ENCODE results near the gene FRMD4B. TPM values are rescaled to one million over a fixed set of nuclear protein-coding genes. Genes with fewer than 3 reads are reported as not detected.

FRMD4B gene
- total RNA-seq, 2 donors from 2014 or later = 30.6 to 37.8 TPM

DNA sequence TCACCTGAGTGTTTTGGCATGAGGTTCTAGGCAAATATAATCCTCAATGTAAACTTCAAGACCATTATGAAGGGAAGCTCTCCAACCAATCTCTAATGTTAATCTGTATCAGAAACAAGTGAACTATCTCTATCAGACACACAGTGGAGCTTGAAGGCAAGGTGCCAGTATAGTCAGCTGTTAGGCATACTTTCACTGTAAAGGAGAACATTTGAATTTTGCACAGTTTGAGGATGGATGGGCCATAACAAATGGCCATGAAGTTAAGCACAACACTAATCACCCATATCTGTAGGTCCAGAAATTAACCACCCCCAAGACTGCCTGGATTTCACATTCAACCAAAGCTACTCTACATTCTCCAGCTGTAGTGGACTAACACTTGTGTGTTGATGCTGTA is 194.4 kb downstream of the FRMD4B start:
- no peaks in the 10 kb centered on the region for H3K4me1 ChIP-seq
- H3K4me3 ChIP-seq = no peak overlapping the region
- no peak overlapping the region for H3K27ac ChIP-seq
- peaks cover 60% of the 10 kb centered on the region for H3K36me3 ChIP-seq
- no peaks in the 10 kb centered on the region for H3K27me3 ChIP-seq
- TF ChIP-seq, protein P1, sequence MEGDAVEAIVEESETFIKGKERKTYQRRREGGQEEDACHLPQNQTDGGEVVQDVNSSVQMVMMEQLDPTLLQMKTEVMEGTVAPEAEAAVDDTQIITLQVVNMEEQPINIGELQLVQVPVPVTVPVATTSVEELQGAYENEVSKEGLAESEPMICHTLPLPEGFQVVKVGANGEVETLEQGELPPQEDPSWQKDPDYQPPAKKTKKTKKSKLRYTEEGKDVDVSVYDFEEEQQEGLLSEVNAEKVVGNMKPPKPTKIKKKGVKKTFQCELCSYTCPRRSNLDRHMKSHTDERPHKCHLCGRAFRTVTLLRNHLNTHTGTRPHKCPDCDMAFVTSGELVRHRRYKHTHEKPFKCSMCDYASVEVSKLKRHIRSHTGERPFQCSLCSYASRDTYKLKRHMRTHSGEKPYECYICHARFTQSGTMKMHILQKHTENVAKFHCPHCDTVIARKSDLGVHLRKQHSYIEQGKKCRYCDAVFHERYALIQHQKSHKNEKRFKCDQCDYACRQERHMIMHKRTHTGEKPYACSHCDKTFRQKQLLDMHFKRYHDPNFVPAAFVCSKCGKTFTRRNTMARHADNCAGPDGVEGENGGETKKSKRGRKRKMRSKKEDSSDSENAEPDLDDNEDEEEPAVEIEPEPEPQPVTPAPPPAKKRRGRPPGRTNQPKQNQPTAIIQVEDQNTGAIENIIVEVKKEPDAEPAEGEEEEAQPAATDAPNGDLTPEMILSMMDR (IDR thresholded peaks at IDR 0.05) = no peak
- no peak for DNase-seq (ENCODE audit: low spot score)
- H3K9me3 ChIP-seq = no peaks in the 10 kb centered on the region

- no peak overlapping the region for H3K4me3 ChIP-seq
- TF ChIP-seq, protein P1 (IDR thresholded peaks at IDR 0.05) = no peak
- no peaks in the 10 kb centered on the region for H3K4me1 ChIP-seq
- DNase-seq (ENCODE audit: low spot score) = no peak
- no peaks in the 10 kb centered on the region for H3K27me3 ChIP-seq
- peaks cover 70% of the 10 kb centered on the region for H3K36me3 ChIP-seq
- H3K27ac ChIP-seq = no peak overlapping the region
- no peaks in the 10 kb centered on the region for H3K9me3 ChIP-seq
Observed at GRCh38 chr3:69189487-69189886, 196.4 kb downstream of the FRMD4B start.

DNA sequence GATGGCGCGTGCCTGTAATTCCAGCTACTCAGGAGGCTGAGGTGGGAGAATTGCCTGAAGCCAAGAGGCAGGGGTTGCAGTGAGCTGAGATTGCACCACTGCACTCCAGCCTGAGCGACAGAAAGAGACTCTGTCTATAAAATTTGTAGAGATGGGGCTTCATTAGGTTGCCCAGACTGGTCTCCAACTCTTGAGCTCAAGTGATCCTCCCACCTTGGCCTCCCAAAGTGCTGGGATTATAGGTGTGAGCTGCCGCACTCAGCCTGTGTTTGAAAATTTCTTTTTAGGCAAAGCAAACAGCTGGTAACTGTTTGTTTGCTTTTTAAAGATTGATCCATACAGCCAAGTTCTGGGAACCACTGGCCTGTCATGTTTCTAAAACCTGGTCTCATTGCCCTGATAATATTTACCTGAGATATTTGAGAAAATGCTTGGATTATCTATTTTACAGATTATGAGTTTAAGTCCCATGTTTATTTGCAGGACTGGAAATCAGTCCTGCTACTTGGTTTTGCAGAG is 199.3 kb downstream of the FRMD4B start:
- TF ChIP-seq, protein P1 (IDR thresholded peaks at IDR 0.05) = no peak
- H3K4me1 ChIP-seq = peaks cover 0 to 10% of the 10 kb centered on the region in 2 donors
- peaks cover 59% of the 10 kb centered on the region for H3K36me3 ChIP-seq
- no peaks in the 10 kb centered on the region for H3K27me3 ChIP-seq
- no peaks in the 10 kb centered on the region for H3K9me3 ChIP-seq
- H3K4me3 ChIP-seq = no peak overlapping the region
- H3K27ac ChIP-seq = no peak overlapping the region
- no peak for DNase-seq (ENCODE audit: low spot score)

GRCh38 chr3:69182588-69183316 is 203.1 kb downstream of the FRMD4B start:
- Histone ChIP-seq H3K4me3 (no peak overlapping the region), H3K9me3 (no peaks in the 10 kb centered on the region), H3K27ac (peak overlapping the region in 1 of 2 donors; percentile 24), H3K27me3 (no peaks in the 10 kb centered on the region), H3K36me3 (peaks cover 55% of the 10 kb centered on the region), H3K4me1 (peaks cover 0 to 23% of the 10 kb centered on the region in 2 donors)
- TF ChIP-seq, protein P1 (IDR thresholded peaks at IDR 0.05) = no peak
- no peak for DNase-seq (ENCODE audit: low spot score)

GRCh38 chr3:69181592-69182211 is 204.2 kb downstream of the FRMD4B start:
- Histone ChIP-seq H3K9me3 (no peaks in the 10 kb centered on the region), H3K4me3 (no peak overlapping the region), H3K4me1 (peaks cover 0 to 23% of the 10 kb centered on the region in 2 donors), H3K36me3 (peaks cover 46% of the 10 kb centered on the region), H3K27ac (peak overlapping the region in 1 of 2 donors; percentile 24), H3K27me3 (no peaks in the 10 kb centered on the region)
- TF ChIP-seq, protein P1 (IDR thresholded peaks at IDR 0.05) = no peak
- no peak for DNase-seq (ENCODE audit: low spot score)
